Activated CD8-positive, alpha-beta T cell treated with anti-CD3 and anti-CD28 coated beads for 36 hours (primary cell): ENCODE results near the gene RPS6KA2. TPM values are rescaled to one million over a fixed set of nuclear protein-coding genes. Genes with fewer than 3 reads are reported as not detected.

Source experiments
- ATAC-seq: fragments of 200-7000 bp; cut with Tn5 transposase; one replicate; pipeline ENCODE4 v1.10.0; 2021; ENCODE audit warnings: mild to moderate bottlenecking, moderate library complexity
- CTCF ChIA-PET: fragments of 350-600 bp; sonication (Branson Sonifier 250); formaldehyde crosslinking; loops from one replicate; lab custom pipeline; 2021; ENCODE audit warnings: antibody characterized with exemption; lab: Charles Lee
- POLR2A ChIA-PET: fragments of 350-600 bp; sonication (Branson Sonifier 250); formaldehyde crosslinking; loops from one replicate; lab custom pipeline; 2021; ENCODE audit warnings: antibody characterized with exemption; lab: Charles Lee
- DNase-seq: peaks from one replicate; pipeline ENCODE4 v3.0.0-alpha.2; 2020
- H3K27ac Mint-ChIP-seq: one replicate; pipeline ENCODE4 v1.8.0; 2021; ENCODE audit warnings: mild to moderate bottlenecking, mixed read lengths
- H3K27me3 Mint-ChIP-seq: one replicate; pipeline ENCODE4 v1.8.0; 2021; ENCODE audit warnings: mixed read lengths
- H3K36me3 Mint-ChIP-seq: one replicate; pipeline ENCODE4 v1.8.0; 2021; ENCODE audit warnings: low read depth, mixed read lengths
- H3K4me1 Mint-ChIP-seq: one replicate; pipeline ENCODE4 v1.8.0; 2021; ENCODE audit warnings: low read depth, mixed read lengths
- H3K4me3 Mint-ChIP-seq: one replicate; pipeline ENCODE4 v1.8.0; 2021; ENCODE audit warnings: mild to moderate bottlenecking, moderate library complexity, mixed read lengths
- H3K9me3 Mint-ChIP-seq: one replicate; pipeline ENCODE4 v1.8.0; 2021; ENCODE audit warnings: mixed read lengths
- CTCF ChIP-seq: fragments of 200-600 bp; IDR thresholded peaks from one replicate; pipeline ENCODE4 v1.8.0; 2022; ENCODE audit warnings: antibody characterized with exemption, mild to moderate bottlenecking
- intact Hi-C: fragments of 100-400 bp; cut with micrococcal nuclease; formaldehyde crosslinking; loops from one replicate; pipeline ENCODE4 v1.10.0; 2022
- total RNA-seq, 2 experiments: library from RNA; stranded (reverse); gene quantifications; one replicate each; pipeline ENCODE4 v1.2.3, GENCODE V29; 2021

The RPS6KA2 gene
- total RNA-seq, 2 experiments from 2014 or later, result 5.8 TPM

GRCh38 chr6:166667796-166668610 is 41.0 kb upstream of the RPS6KA2 start:
- CTCF ChIA-PET, result no interaction called here
- H3K36me3 Mint-ChIP-seq, result no peaks in the 10 kb centered on the region
- H3K9me3 Mint-ChIP-seq, result no peaks in the 10 kb centered on the region
- no peak overlapping the region for H3K4me3 Mint-ChIP-seq
- ATAC-seq, result no peak
- H3K4me1 Mint-ChIP-seq, result no peaks in the 10 kb centered on the region
- no peak for TF ChIP-seq CTCF
- peaks cover 20% of the 10 kb centered on the region for H3K27me3 Mint-ChIP-seq
- intact Hi-C loops, result no loop called here
- H3K27ac Mint-ChIP-seq, result no peak overlapping the region
- POLR2A ChIA-PET, result no interaction called here
- no peak for DNase-seq

GRCh38 chr6:166664135-166664534 is 37.1 kb upstream of the RPS6KA2 start:
- ATAC-seq, result no peak
- Mint-ChIP-seq H3K36me3 (no peaks in the 10 kb centered on the region), H3K4me3 (no peak overlapping the region), H3K9me3 (no peaks in the 10 kb centered on the region), H3K27ac (no peak overlapping the region), H3K4me1 (no peaks in the 10 kb centered on the region), H3K27me3 (peaks cover 9% of the 10 kb centered on the region)
- no peak for DNase-seq
- intact Hi-C loops, result no loop called here
- no peak for TF ChIP-seq CTCF
- POLR2A ChIA-PET, result no interaction called here
- CTCF ChIA-PET, result interaction anchor here (0.7 kb wide), 1 partner anchor 21 kb away, joined by 3 read pairs; no protein-coding TSS in a partner anchor

GRCh38 chr6:166663568-166663967 is 36.5 kb upstream of the RPS6KA2 start:
- no peaks in the 10 kb centered on the region for H3K9me3 Mint-ChIP-seq
- CTCF ChIA-PET, result no interaction called here
- H3K36me3 Mint-ChIP-seq, result no peaks in the 10 kb centered on the region

GRCh38 chr6:166662690-166663089 is 35.6 kb upstream of the RPS6KA2 start:
- no peaks in the 10 kb centered on the region for H3K4me1 Mint-ChIP-seq
- intact Hi-C loops, result no loop called here
- H3K4me3 Mint-ChIP-seq, result no peak overlapping the region
- H3K9me3 Mint-ChIP-seq, result no peaks in the 10 kb centered on the region
- no peaks in the 10 kb centered on the region for H3K36me3 Mint-ChIP-seq
- ChIA-PET CTCF (no interaction called here), POLR2A (no interaction called here)
- DNase-seq, result no peak
- H3K27ac Mint-ChIP-seq, result no peak overlapping the region
- ATAC-seq, result no peak
- TF ChIP-seq CTCF, result no peak
- peaks cover 16% of the 10 kb centered on the region for H3K27me3 Mint-ChIP-seq

More at GRCh38 chr6:166663568-166663967, 36.5 kb upstream of the RPS6KA2 start:
- DNase-seq (no peak), ATAC-seq (no peak)
- POLR2A ChIA-PET, result no interaction called here
- no peaks in the 10 kb centered on the region for H3K4me1 Mint-ChIP-seq
- H3K27ac Mint-ChIP-seq, result no peak overlapping the region
- peaks cover 13% of the 10 kb centered on the region for H3K27me3 Mint-ChIP-seq
- TF ChIP-seq CTCF, result no peak
- intact Hi-C loops, result no loop called here
- no peak overlapping the region for H3K4me3 Mint-ChIP-seq

GRCh38 chr6:166661327-166662085 is 34.5 kb upstream of the RPS6KA2 start:
- intact Hi-C loops, result no loop called here
- no peak for TF ChIP-seq CTCF
- H3K4me1 Mint-ChIP-seq, result peaks cover 9% of the 10 kb centered on the region
- H3K27ac Mint-ChIP-seq, result no peak overlapping the region
- ATAC-seq (no peak), DNase-seq (no peak)
- H3K4me3 Mint-ChIP-seq, result no peak overlapping the region
- no peaks in the 10 kb centered on the region for H3K9me3 Mint-ChIP-seq
- CTCF ChIA-PET, result interaction anchor here (0.7 kb wide), 1 partner anchor 42 kb away, joined by 3 read pairs; no protein-coding TSS in a partner anchor
- H3K27me3 Mint-ChIP-seq, result peaks cover 26% of the 10 kb centered on the region
- POLR2A ChIA-PET, result no interaction called here
- H3K36me3 Mint-ChIP-seq, result no peaks in the 10 kb centered on the region
